Mesendoderm (in vitro differentiated cells): ENCODE measurements around the gene TWIST2.

Source experiments
- DNase-seq: peaks from one replicate; pipeline ENCODE4 v3.0.0; 2013
- H2AK5ac ChIP-seq: 2 replicates; pipeline ENCODE4 v1.6.1; 2013; ENCODE audit warnings: low read length, inconsistent platforms
- H2BK120ac ChIP-seq: 2 replicates; pipeline ENCODE4 v1.6.1; 2013; ENCODE audit warnings: low read depth, mild to moderate bottlenecking, low read length, moderate library complexity, mixed read lengths
- H2BK15ac ChIP-seq: replicated peaks from 2 replicates; pipeline ENCODE4 v1.6.1; 2013; ENCODE audit warnings: low read depth, mild to moderate bottlenecking, moderate library complexity
- H2BK5ac ChIP-seq: 2 replicates; pipeline ENCODE4 v1.6.1; 2013; ENCODE audit warnings: low read length, inconsistent platforms
- H3K18ac ChIP-seq: 2 replicates; pipeline ENCODE4 v1.6.1; 2013; ENCODE audit warnings: mild to moderate bottlenecking, low read length, mixed read lengths
- H3K23ac ChIP-seq: one replicate; pipeline ENCODE4 v1.6.1; 2013; ENCODE audit warnings: low read length
- H3K27ac ChIP-seq: 2 replicates; pipeline ENCODE4 v1.5.1; 2013; ENCODE audit warnings: low read depth, mild to moderate bottlenecking, inconsistent platforms, low read length, moderate library complexity
- H3K27me3 ChIP-seq: 2 replicates; pipeline ENCODE4 v1.6.1; 2013; ENCODE audit warnings: low read length, control low read depth, mild to moderate bottlenecking, inconsistent platforms; ENCODE audit not compliant: insufficient read depth, poor library complexity
- H3K36me3 ChIP-seq: 2 replicates; pipeline ENCODE4 v1.6.1; 2013; ENCODE audit warnings: low read length, inconsistent platforms; ENCODE audit not compliant: control insufficient read depth, insufficient read depth
- H3K4ac ChIP-seq: one replicate; pipeline ENCODE4 v1.6.1; 2013; ENCODE audit warnings: low read depth, mild to moderate bottlenecking, low read length, moderate library complexity
- H3K4me1 ChIP-seq: 2 replicates; pipeline ENCODE4 v1.6.1; 2013; ENCODE audit warnings: low read depth, low read length, inconsistent platforms; ENCODE audit not compliant: control insufficient read depth
- H3K4me2 ChIP-seq: 2 replicates; pipeline ENCODE4 v1.6.1; 2013; ENCODE audit warnings: low read length
- H3K4me3 ChIP-seq: 2 replicates; pipeline ENCODE4 v1.5.1; 2013; ENCODE audit warnings: mild to moderate bottlenecking, low read length
- H3K56ac ChIP-seq: one replicate; pipeline ENCODE4 v1.6.1; 2013; ENCODE audit warnings: low read length
- H3K79me1 ChIP-seq: 2 replicates; pipeline ENCODE4 v1.6.1; 2013; ENCODE audit warnings: low read length, inconsistent platforms
- H3K79me2 ChIP-seq: 2 replicates; pipeline ENCODE4 v1.6.1; 2013; ENCODE audit warnings: mild to moderate bottlenecking, low read length; ENCODE audit not compliant: control insufficient read depth, insufficient read depth
- H3K9ac ChIP-seq: 2 replicates; pipeline ENCODE4 v1.6.1; 2013; ENCODE audit warnings: low read length, inconsistent platforms
- H4K5ac ChIP-seq: one replicate; pipeline ENCODE4 v1.6.1; 2013; ENCODE audit warnings: low read length
- H4K8ac ChIP-seq: one replicate; pipeline ENCODE4 v1.6.1; 2013; ENCODE audit warnings: low read depth, mild to moderate bottlenecking, control low read depth, low read length, moderate library complexity
- WGBS: extraction: QIAGEN DNeasy Blood & Tissue Kit; methylation state at CpG from one replicate; pipeline ENCODE4 v1.1.7; 2013; ENCODE audit warnings: low lambda C conversion rate, missing lambda C conversion rate; ENCODE audit not compliant: insufficient coverage; ENCODE audit errors: extremely low coverage; 5-methylcytosine and 5-hydroxymethylcytosine counted together

The TWIST2 gene

DNA sequence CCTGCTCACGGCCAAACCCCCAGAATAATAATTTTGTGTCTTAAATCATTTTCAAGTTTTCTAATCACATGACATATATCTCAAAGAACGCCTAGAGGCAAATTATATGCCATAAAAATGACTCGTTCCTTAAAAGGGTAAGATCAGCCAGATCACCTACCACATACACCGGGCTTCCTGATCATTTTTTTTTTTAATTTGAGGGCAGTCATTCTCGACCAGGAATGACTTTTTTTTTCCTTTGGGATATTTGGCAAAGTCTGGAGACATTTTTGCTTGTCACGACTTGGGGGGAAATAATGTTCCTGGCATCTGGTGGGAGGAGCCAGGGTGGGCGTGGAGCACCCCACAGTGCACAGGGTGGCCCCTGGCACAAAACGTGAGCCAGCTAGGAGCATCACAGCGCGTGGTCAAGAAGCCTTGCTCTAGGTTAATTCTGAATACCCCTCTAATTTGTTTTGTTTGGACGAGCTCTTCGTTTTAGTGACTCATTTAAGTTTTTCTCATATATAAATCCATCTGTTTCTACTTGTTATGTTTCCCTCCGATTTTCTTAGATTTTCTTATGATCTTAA is 94.9 kb downstream of the TWIST2 start:
- Histone ChIP-seq H3K4ac (no peak overlapping the region), H3K79me2 (no peaks in the 10 kb centered on the region), H2BK120ac (no peak overlapping the region), H2BK15ac (no peak overlapping the region), H3K27ac (no peak overlapping the region), H3K56ac (no peak overlapping the region), H3K27me3 (no peaks in the 10 kb centered on the region), H4K5ac (no peak overlapping the region), H3K9ac (no peak overlapping the region), H3K79me1 (no peaks in the 10 kb centered on the region), H3K23ac (no peak overlapping the region), H3K4me3 (no peak overlapping the region), H3K18ac (no peak overlapping the region), H3K4me1 (no peaks in the 10 kb centered on the region), H3K36me3 (no peaks in the 10 kb centered on the region), H3K4me2 (no peak overlapping the region), H2AK5ac (no peak overlapping the region), H4K8ac (no peak overlapping the region), H2BK5ac (no peak overlapping the region)
- no peak for DNase-seq
- whole genome bisulfite sequencing, result no CpG with 5 or more reads among the region's 13 CpGs

DNA sequence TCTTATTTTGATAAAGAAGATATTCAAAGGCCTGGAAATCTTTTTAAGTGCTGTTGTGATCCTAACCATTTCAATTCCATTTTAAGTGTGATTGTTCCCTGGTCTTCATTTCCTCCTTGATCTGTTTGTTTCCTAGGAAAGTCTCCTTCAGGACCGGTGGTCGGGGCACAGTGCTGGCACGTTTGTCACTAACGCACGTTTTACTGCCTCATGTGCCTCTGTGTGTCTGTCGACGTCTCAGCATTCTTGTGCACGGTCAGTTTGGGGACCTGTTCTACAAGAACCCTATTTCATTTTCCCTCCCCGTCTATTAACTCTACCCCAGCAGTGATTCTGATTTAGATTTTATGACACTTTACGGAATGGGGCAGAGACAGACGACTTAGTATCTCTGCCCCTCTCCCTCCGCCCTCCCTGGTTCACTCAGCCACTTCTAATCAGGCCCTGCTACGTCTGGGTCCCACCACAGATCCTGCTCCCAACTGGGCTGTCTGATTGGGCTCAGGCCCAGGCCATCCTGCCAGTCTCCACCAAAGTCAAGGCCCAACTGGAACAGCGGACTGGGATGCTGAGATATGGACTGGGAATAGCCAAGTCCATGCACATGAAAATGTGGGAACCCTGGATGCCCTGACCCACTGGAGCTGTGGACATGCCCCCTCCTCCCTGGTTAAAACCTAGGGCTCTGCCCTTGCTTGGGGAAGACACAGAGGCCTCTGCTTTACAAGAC is 95.6 kb downstream of the TWIST2 start:
- H3K27me3 ChIP-seq, result no peaks in the 10 kb centered on the region
- H3K4me1 ChIP-seq, result no peaks in the 10 kb centered on the region
- H3K9ac ChIP-seq, result no peak overlapping the region
- H2BK15ac ChIP-seq, result no peak overlapping the region
- WGBS, result no CpG with 5 or more reads among the region's 14 CpGs
- H3K36me3 ChIP-seq, result no peaks in the 10 kb centered on the region
- DNase-seq, result no peak
- no peak overlapping the region for H3K4ac ChIP-seq
- no peak overlapping the region for H3K23ac ChIP-seq
- H3K56ac ChIP-seq, result no peak overlapping the region
- H3K4me2 ChIP-seq, result no peak overlapping the region
- no peaks in the 10 kb centered on the region for H3K79me2 ChIP-seq
- no peak overlapping the region for H3K4me3 ChIP-seq
- H4K5ac ChIP-seq, result no peak overlapping the region
- no peak overlapping the region for H3K27ac ChIP-seq
- no peak overlapping the region for H2AK5ac ChIP-seq
- H3K18ac ChIP-seq, result no peak overlapping the region
- no peak overlapping the region for H2BK120ac ChIP-seq
- H3K79me1 ChIP-seq, result no peaks in the 10 kb centered on the region
- no peak overlapping the region for H4K8ac ChIP-seq
- no peak overlapping the region for H2BK5ac ChIP-seq

DNA sequence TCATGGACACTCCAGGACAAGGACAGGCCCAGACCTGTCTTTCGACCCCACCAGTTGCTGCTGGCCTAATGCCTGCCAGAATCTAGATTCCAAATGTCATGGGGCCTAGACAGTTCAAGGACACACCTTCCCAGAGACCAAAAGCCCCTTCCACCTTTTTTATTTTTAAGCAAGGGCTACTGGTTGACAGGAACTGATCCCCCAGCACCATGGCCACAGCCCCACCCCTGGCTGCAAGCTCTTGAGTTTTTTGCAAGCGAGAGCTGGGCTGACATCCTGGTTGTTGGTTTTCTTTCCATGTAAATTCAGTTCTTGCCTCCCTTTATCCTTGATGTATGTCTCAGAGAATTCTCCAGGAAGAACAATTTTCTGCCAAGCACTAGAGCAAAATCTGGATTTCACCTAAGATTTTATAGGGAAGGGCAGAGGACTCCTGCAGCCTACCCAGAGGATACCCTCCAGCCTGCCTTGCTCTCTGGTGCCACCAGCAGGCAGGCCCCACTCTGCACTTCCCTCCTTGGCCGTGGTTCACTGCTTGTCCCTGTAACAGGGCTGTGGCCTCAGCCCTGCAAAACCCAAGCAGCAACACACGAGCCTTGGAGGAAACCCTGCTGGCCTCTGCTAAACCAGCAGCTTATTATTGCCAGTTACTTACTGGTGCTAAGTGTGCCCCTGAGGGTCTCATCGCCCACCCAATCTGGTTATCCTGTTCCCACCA is 97.7 kb downstream of the TWIST2 start:
- Histone ChIP-seq H3K79me1 (no peaks in the 10 kb centered on the region), H2BK15ac (no peak overlapping the region), H3K79me2 (no peaks in the 10 kb centered on the region), H3K4me2 (no peak overlapping the region), H3K27ac (no peak overlapping the region), H3K27me3 (no peaks in the 10 kb centered on the region), H2BK120ac (no peak overlapping the region), H3K9ac (no peak overlapping the region), H3K4me1 (no peaks in the 10 kb centered on the region), H4K8ac (no peak overlapping the region), H2BK5ac (no peak overlapping the region), H3K23ac (no peak overlapping the region), H3K18ac (no peak overlapping the region), H2AK5ac (no peak overlapping the region), H4K5ac (no peak overlapping the region), H3K4me3 (no peak overlapping the region), H3K56ac (no peak overlapping the region), H3K4ac (no peak overlapping the region), H3K36me3 (no peaks in the 10 kb centered on the region)
- no CpG with 5 or more reads among the region's 5 CpGs for WGBS
- DNase-seq, result peak; percentile 80

DNA sequence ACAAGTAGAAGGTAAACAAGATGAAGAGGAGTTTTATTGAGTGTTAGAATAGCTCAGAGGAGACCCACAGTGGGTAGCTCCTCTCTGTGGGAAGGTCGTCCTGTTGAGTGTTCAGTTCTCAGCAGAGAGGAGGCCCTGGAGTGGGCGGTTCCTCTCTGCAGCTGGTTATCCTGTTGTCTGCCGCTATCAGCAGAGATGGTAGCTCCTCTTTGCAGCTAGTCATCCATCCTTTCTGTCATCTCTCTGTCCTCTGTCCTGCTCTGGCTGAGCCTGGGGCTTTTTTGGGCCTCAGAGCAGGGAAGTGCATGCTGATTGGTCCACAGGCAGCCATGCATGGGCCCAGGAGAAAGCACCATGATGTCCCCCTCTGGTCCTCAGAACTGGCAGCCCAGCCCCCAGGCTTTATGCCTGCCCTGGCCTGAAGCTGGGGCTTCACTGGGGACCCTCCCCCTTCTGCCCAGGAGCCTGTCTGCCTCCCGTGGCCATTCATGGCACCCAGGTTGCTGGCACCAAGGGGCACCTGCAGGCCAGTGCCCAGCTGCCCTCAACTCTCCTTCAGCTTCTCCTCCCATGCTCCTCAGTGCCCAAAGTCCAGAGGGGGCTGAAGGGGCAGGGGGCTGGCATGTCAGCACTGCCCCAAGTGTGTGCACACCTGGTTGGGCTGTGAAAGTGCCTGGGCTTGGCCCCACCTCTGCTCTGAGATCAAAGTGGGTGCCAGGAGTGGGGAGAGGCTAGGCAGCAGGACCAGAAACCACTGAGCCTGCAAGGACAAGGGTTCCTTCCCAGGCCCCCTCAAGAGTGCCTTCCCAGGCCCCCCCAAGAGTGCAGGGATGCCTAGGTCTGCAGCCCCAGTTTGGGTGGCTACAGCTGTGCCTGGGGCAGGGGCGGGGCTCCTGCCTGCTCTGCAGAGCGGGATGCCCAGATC is 98.7 kb downstream of the TWIST2 start:
- Histone ChIP-seq H2BK120ac (no peak overlapping the region), H3K4me2 (no peak overlapping the region), H3K56ac (no peak overlapping the region), H3K18ac (no peak overlapping the region), H3K79me1 (no peaks in the 10 kb centered on the region), H2BK5ac (no peak overlapping the region), H3K4ac (no peak overlapping the region), H3K27me3 (no peaks in the 10 kb centered on the region), H3K4me3 (no peak overlapping the region), H2BK15ac (no peak overlapping the region), H3K27ac (no peak overlapping the region), H2AK5ac (no peak overlapping the region), H3K4me1 (no peaks in the 10 kb centered on the region), H4K5ac (no peak overlapping the region), H3K23ac (no peak overlapping the region), H3K79me2 (no peaks in the 10 kb centered on the region), H3K36me3 (no peaks in the 10 kb centered on the region), H3K9ac (no peak overlapping the region), H4K8ac (no peak overlapping the region)
- no peak for DNase-seq
- no CpG with 5 or more reads among the region's 6 CpGs for WGBS

DNA sequence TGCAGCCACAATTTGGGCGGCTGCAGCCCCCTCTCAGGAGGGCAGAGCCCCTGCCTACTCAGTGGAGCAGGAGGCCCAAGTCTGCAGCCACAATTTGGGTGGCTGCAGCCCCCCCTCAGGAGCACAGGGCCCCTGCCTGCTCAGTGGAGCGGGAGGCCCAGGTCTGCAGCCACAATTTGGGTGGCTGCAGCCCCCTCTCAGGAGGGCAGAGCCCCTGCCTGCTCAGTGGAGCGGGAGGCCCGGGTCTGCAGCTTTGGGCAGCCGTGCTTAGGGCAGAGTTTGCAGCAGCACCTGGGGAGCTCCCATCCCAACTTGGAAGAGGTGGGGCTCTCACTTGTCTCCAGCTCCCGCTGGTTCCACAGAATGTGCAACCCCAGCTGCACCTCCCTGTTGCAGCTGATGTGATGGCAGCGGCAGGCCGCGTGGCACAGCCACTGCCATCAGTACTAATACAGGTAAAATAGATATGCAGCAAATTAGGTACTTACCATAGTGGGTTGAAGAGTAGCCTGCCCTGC is 99.4 kb downstream of the TWIST2 start:
- Histone ChIP-seq H3K27ac (no peak overlapping the region), H3K79me1 (no peaks in the 10 kb centered on the region), H2AK5ac (no peak overlapping the region), H2BK15ac (no peak overlapping the region), H3K79me2 (no peaks in the 10 kb centered on the region), H2BK120ac (no peak overlapping the region), H3K4me2 (no peak overlapping the region), H3K4ac (no peak overlapping the region), H3K27me3 (no peaks in the 10 kb centered on the region), H4K8ac (no peak overlapping the region), H3K4me1 (no peaks in the 10 kb centered on the region), H3K56ac (no peak overlapping the region), H2BK5ac (no peak overlapping the region), H3K18ac (no peak overlapping the region), H4K5ac (no peak overlapping the region), H3K9ac (no peak overlapping the region), H3K4me3 (no peak overlapping the region), H3K23ac (no peak overlapping the region), H3K36me3 (no peaks in the 10 kb centered on the region)
- WGBS, result no CpG with 5 or more reads among the region's 9 CpGs
- DNase-seq, result no peak
